ENCODE results near the gene F13A1. TPM values are rescaled to one million over a fixed set of nuclear protein-coding genes. Genes with fewer than 3 reads are reported as not detected.

F13A1 gene
- total RNA-seq, result 757 and 1,086 TPM in 2 replicates
- polyA plus RNA-seq (2012), result 658 TPM

- no peak for DNase-seq (ENCODE audit: low read depth)
Observed at GRCh38 chr6:6319952-6320811, at the start of gene F13A1. TSS of gene F13A1 (minus strand) at chr6:6320662. CDS start at chr6:6318664, 1,998 bp downstream.

- no peak for DNase-seq (ENCODE audit: low read depth)
Observed at GRCh38 chr6:6368684-6369052, 48.2 kb upstream of the F13A1 start.

GRCh38 chr6:6368040-6368683 lies 47.7 kb upstream of the F13A1 start:
- no peak for DNase-seq (ENCODE audit: low read depth)

GRCh38 chr6:6366803-6367202 lies 46.3 kb upstream of the F13A1 start:
- no peak for DNase-seq (ENCODE audit: low read depth)

- peak; percentile 43 for DNase-seq (ENCODE audit: low read depth)
Observed at GRCh38 chr6:6365242-6365641, 44.8 kb upstream of the F13A1 start.

- DNase-seq (ENCODE audit: low read depth), result no peak
Observed at GRCh38 chr6:6362056-6362840, 41.8 kb upstream of the F13A1 start.

GRCh38 chr6:6357530-6357929 lies 37.1 kb upstream of the F13A1 start:
- DNase-seq (ENCODE audit: low read depth), result no peak

- DNase-seq (ENCODE audit: low read depth), result no peak
Observed at GRCh38 chr6:6357032-6357431, 36.6 kb upstream of the F13A1 start.

- no peak for DNase-seq (ENCODE audit: low read depth)
Observed at GRCh38 chr6:6352772-6353171, 32.3 kb upstream of the F13A1 start.

GRCh38 chr6:6351511-6352025 lies 31.1 kb upstream of the F13A1 start:
- peak; percentile 9 for DNase-seq (ENCODE audit: low read depth)

- DNase-seq (ENCODE audit: low read depth), result peak; percentile 35
Observed at GRCh38 chr6:6350696-6351095, 30.2 kb upstream of the F13A1 start.

GRCh38 chr6:6348256-6348655 lies 27.8 kb upstream of the F13A1 start:
- no peak for DNase-seq (ENCODE audit: low read depth)

- peak; percentile 58 for DNase-seq (ENCODE audit: low read depth)
Observed at GRCh38 chr6:6346427-6347023, 26.1 kb upstream of the F13A1 start.

- peak; percentile 58 for DNase-seq (ENCODE audit: low read depth)
Observed at GRCh38 chr6:6333501-6333900, 13.0 kb upstream of the F13A1 start.

- no peak for DNase-seq (ENCODE audit: low read depth)
Observed at GRCh38 chr6:6332811-6333244, 12.4 kb upstream of the F13A1 start.

- DNase-seq (ENCODE audit: low read depth), result no peak
Observed at GRCh38 chr6:6331946-6332601, 11.6 kb upstream of the F13A1 start.

- no peak for DNase-seq (ENCODE audit: low read depth)
Observed at GRCh38 chr6:6331393-6331792, 10.9 kb upstream of the F13A1 start.

- DNase-seq (ENCODE audit: low read depth), result no peak
Observed at GRCh38 chr6:6330407-6330806, 9.9 kb upstream of the F13A1 start.

GRCh38 chr6:6328451-6328850 lies 8.0 kb upstream of the F13A1 start:
- no peak for DNase-seq (ENCODE audit: low read depth)

GRCh38 chr6:6323352-6323751 lies 2.9 kb upstream of the F13A1 start:
- DNase-seq (ENCODE audit: low read depth), result no peak

- peak; percentile 97 for DNase-seq (ENCODE audit: low read depth)
Observed at GRCh38 chr6:6320901-6321300, 439 bp upstream of the F13A1 start.
